Osteoblast (primary cell): Measurements from ENCODE around the gene TMSB4X. TPM values are rescaled to one million over a fixed set of nuclear protein-coding genes. Genes with fewer than 3 reads are reported as not detected.

Experiments used
- DNase-seq: peaks from one replicate; pipeline ENCODE4 v3.0.0; 2011; ENCODE audit warnings: low spot score, mixed read lengths; ENCODE audit not compliant: insufficient read length; ENCODE audit errors: missing footprints
- H2AFZ ChIP-seq: 2 replicates; pipeline ENCODE4 v1.6.0; 2011; ENCODE audit warnings: mild to moderate bottlenecking, low read length
- H3K27ac ChIP-seq: 2 replicates; pipeline ENCODE4 v1.5.1; 2011; ENCODE audit warnings: mild to moderate bottlenecking, low read depth, low read length, moderate library complexity
- H3K27me3 ChIP-seq: 2 replicates; pipeline ENCODE4 v1.6.0; 2012; ENCODE audit warnings: mild to moderate bottlenecking, control low read depth, inconsistent platforms, low read length, moderate library complexity; ENCODE audit not compliant: insufficient read depth
- H3K36me3 ChIP-seq: 2 replicates; pipeline ENCODE4 v1.5.1; 2011; ENCODE audit warnings: mild to moderate bottlenecking, low read length, control low read depth, moderate library complexity; ENCODE audit not compliant: insufficient read depth
- H3K4me1 ChIP-seq: 2 replicates; pipeline ENCODE4 v1.5.1; 2011; ENCODE audit warnings: mild to moderate bottlenecking, low read length, control low read depth, moderate library complexity; ENCODE audit not compliant: insufficient read depth
- H3K4me2 ChIP-seq: 2 replicates; pipeline ENCODE4 v1.6.0; 2011; ENCODE audit warnings: mild to moderate bottlenecking, low read length; ENCODE audit not compliant: insufficient read depth
- H3K4me3 ChIP-seq: fragments of 200-600 bp; sonication (generic); 3 replicates; pipeline ENCODE4 v1.5.1; 2012; ENCODE audit warnings: mild to moderate bottlenecking, low read length, inconsistent platforms; ENCODE audit not compliant: insufficient read depth
- H3K79me2 ChIP-seq: 2 replicates; pipeline ENCODE4 v1.6.0; 2012; ENCODE audit warnings: mild to moderate bottlenecking, low read length, control low read depth, inconsistent platforms; ENCODE audit not compliant: insufficient read depth
- H3K9me3 ChIP-seq: 2 replicates; pipeline ENCODE4 v1.5.1; 2011; ENCODE audit warnings: low read depth, low read length, control low read depth
- H4K20me1 ChIP-seq: 2 replicates; pipeline ENCODE4 v1.6.0; 2012; ENCODE audit warnings: mild to moderate bottlenecking, low read length, control low read depth; ENCODE audit not compliant: insufficient read depth
- CTCF ChIP-seq: IDR thresholded peaks from 2 replicates; pipeline ENCODE4 v1.5.1; 2011; ENCODE audit warnings: mild to moderate bottlenecking, low read depth, low read length, moderate library complexity; ENCODE audit errors: extremely low read depth
- total RNA-seq: library from RNA; depleted of rRNA; stranded (reverse); fragments of >200 nt; gene quantifications from 2 replicates; pipeline ENCODE4 v1.2.3, GENCODE V29; 2012

Gene TMSB4X
- total RNA-seq, 1 donor: 5,120 TPM

- Histone ChIP-seq H3K4me1 (peaks cover 10% of the 10 kb centered on the region), H3K79me2 (peaks cover 4% of the 10 kb centered on the region), H3K4me2 (no peak overlapping the region), H3K4me3 (no peak overlapping the region), H4K20me1 (no peaks in the 10 kb centered on the region), H3K27ac (no peak overlapping the region), H3K9me3 (no peaks in the 10 kb centered on the region), H2AFZ (no peak overlapping the region), H3K27me3 (no peaks in the 10 kb centered on the region), H3K36me3 (peaks cover 7% of the 10 kb centered on the region)
- TF ChIP-seq CTCF: no peak
- no peak for DNase-seq
These were observed 7.0 kb downstream of the TMSB4X start for GRCh38 chrX:12981880-12982279.

GRCh38 chrX:12984603-12985319 is 9.9 kb downstream of the TMSB4X start:
- peaks cover 14% of the 10 kb centered on the region for H3K4me1 ChIP-seq
- peak overlapping the region; percentile 2 for H3K4me2 ChIP-seq
- no peak for TF ChIP-seq CTCF
- H3K4me3 ChIP-seq: no peak overlapping the region
- H3K79me2 ChIP-seq: no peaks in the 10 kb centered on the region
- no peak overlapping the region for H2AFZ ChIP-seq
- H4K20me1 ChIP-seq: no peaks in the 10 kb centered on the region
- DNase-seq: peak; percentile 38
- H3K27ac ChIP-seq: no peak overlapping the region
- no peaks in the 10 kb centered on the region for H3K36me3 ChIP-seq
- H3K9me3 ChIP-seq: no peaks in the 10 kb centered on the region
- no peaks in the 10 kb centered on the region for H3K27me3 ChIP-seq

- no peaks in the 10 kb centered on the region for H3K27me3 ChIP-seq
- H3K27ac ChIP-seq: no peak overlapping the region
- H2AFZ ChIP-seq: no peak overlapping the region
- H3K79me2 ChIP-seq: no peaks in the 10 kb centered on the region
- no peaks in the 10 kb centered on the region for H3K9me3 ChIP-seq
- DNase-seq: no peak
- H3K36me3 ChIP-seq: no peaks in the 10 kb centered on the region
- H3K4me2 ChIP-seq: no peak overlapping the region
- no peak for TF ChIP-seq CTCF
- no peaks in the 10 kb centered on the region for H4K20me1 ChIP-seq
- no peak overlapping the region for H3K4me3 ChIP-seq
- H3K4me1 ChIP-seq: peaks cover 14% of the 10 kb centered on the region
These were observed 10.4 kb downstream of the TMSB4X start for GRCh38 chrX:12985331-12985730.

- no peaks in the 10 kb centered on the region for H3K36me3 ChIP-seq
- H3K79me2 ChIP-seq: no peaks in the 10 kb centered on the region
- H3K9me3 ChIP-seq: no peaks in the 10 kb centered on the region
- H3K4me3 ChIP-seq: no peak overlapping the region
- no peak overlapping the region for H3K4me2 ChIP-seq
- no peak for DNase-seq
- H4K20me1 ChIP-seq: no peaks in the 10 kb centered on the region
- no peak overlapping the region for H3K27ac ChIP-seq
- no peaks in the 10 kb centered on the region for H3K27me3 ChIP-seq
- H2AFZ ChIP-seq: no peak overlapping the region
- peaks cover 14% of the 10 kb centered on the region for H3K4me1 ChIP-seq
- TF ChIP-seq CTCF: no peak
These were observed 11.4 kb downstream of the TMSB4X start for GRCh38 chrX:12986164-12986779.
